Osteocyte (in vitro differentiated cells): ENCODE measurements around the gene MLANA. TPM values are rescaled to one million over a fixed set of nuclear protein-coding genes. Genes with fewer than 3 reads are reported as not detected.

Experiments used
- DNase-seq: peaks from one replicate; pipeline ENCODE4 v3.0.0; 2021; ENCODE audit warnings: mixed read lengths; ENCODE audit not compliant: unreplicated experiment; ENCODE audit errors: extremely low spot score
- H3K27ac Mint-ChIP-seq: one replicate; pipeline ENCODE4 v1.8.0; 2021; ENCODE audit warnings: mild to moderate bottlenecking, mixed read lengths; ENCODE audit not compliant: unreplicated experiment
- H3K27me3 Mint-ChIP-seq: one replicate; pipeline ENCODE4 v1.8.0; 2021; ENCODE audit warnings: mixed read lengths; ENCODE audit not compliant: unreplicated experiment
- H3K36me3 Mint-ChIP-seq: one replicate; pipeline ENCODE4 v1.8.0; 2021; ENCODE audit warnings: mixed read lengths; ENCODE audit not compliant: unreplicated experiment
- H3K4me1 Mint-ChIP-seq: one replicate; pipeline ENCODE4 v1.8.0; 2021; ENCODE audit warnings: mixed read lengths; ENCODE audit not compliant: unreplicated experiment
- H3K4me3 Mint-ChIP-seq: one replicate; pipeline ENCODE4 v1.8.0; 2021; ENCODE audit warnings: mild to moderate bottlenecking, moderate library complexity, mixed read lengths; ENCODE audit not compliant: unreplicated experiment
- H3K9me3 Mint-ChIP-seq: one replicate; pipeline ENCODE4 v1.8.0; 2021; ENCODE audit warnings: mixed read lengths; ENCODE audit not compliant: unreplicated experiment
- total RNA-seq: library from RNA; stranded (reverse); gene quantifications from 2 replicates; pipeline ENCODE4 v1.2.1, GENCODE V29; 2021
- TF ChIP-seq, protein P1 (sequence below): fragments of 200-600 bp; sonication (generic); IDR thresholded peaks from 2 replicates; pipeline ENCODE4 v1.5.0; 2021; ENCODE audit warnings: antibody characterized with exemption, mild to moderate bottlenecking, moderate library complexity

Gene MLANA
- total RNA-seq, 1 donor from 2014 or later = not detected

- DNase-seq = no peak
- Mint-ChIP-seq H3K4me3 (no peak overlapping the region), H3K27ac (no peak overlapping the region), H3K36me3 (peaks cover 41% of the 10 kb centered on the region), H3K9me3 (no peaks in the 10 kb centered on the region), H3K4me1 (no peaks in the 10 kb centered on the region), H3K27me3 (no peaks in the 10 kb centered on the region)
- TF ChIP-seq, protein P1, sequence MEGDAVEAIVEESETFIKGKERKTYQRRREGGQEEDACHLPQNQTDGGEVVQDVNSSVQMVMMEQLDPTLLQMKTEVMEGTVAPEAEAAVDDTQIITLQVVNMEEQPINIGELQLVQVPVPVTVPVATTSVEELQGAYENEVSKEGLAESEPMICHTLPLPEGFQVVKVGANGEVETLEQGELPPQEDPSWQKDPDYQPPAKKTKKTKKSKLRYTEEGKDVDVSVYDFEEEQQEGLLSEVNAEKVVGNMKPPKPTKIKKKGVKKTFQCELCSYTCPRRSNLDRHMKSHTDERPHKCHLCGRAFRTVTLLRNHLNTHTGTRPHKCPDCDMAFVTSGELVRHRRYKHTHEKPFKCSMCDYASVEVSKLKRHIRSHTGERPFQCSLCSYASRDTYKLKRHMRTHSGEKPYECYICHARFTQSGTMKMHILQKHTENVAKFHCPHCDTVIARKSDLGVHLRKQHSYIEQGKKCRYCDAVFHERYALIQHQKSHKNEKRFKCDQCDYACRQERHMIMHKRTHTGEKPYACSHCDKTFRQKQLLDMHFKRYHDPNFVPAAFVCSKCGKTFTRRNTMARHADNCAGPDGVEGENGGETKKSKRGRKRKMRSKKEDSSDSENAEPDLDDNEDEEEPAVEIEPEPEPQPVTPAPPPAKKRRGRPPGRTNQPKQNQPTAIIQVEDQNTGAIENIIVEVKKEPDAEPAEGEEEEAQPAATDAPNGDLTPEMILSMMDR = no peak
These were observed 27.8 kb downstream of the MLANA start for GRCh38 chr9:5918460-5918859.

DNA sequence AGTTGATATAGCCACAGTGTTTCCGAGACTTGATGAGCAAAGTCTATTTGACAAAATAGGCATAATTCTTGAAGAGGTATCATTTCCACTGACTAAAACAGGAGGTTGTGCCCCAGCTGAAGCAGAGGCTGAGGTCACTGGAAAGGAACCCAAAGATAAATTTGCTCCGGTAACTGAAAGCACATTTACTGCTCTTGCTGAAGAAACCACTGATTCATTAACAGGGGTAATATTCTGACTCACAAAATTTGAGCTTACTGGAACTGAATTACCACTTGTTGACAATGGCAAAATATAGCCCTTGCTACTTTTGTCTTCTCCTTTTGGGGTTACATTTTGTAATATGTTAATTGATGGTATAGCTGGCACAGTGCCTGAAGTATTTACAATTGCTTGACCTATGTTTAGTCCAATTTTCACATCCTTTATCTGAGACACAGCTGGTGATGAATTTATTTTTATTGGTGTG, 30.2 kb downstream of the MLANA start:
- no peaks in the 10 kb centered on the region for H3K27me3 Mint-ChIP-seq
- H3K4me1 Mint-ChIP-seq = no peaks in the 10 kb centered on the region
- TF ChIP-seq, protein P1 = no peak
- no peak overlapping the region for H3K27ac Mint-ChIP-seq
- H3K36me3 Mint-ChIP-seq = peaks cover 55% of the 10 kb centered on the region
- no peak overlapping the region for H3K4me3 Mint-ChIP-seq
- no peak for DNase-seq
- no peaks in the 10 kb centered on the region for H3K9me3 Mint-ChIP-seq

GRCh38 chr9:5922192-5922591, 31.5 kb downstream of the MLANA start:
- TF ChIP-seq, protein P1 = no peak
- Mint-ChIP-seq H3K4me1 (no peaks in the 10 kb centered on the region), H3K4me3 (no peak overlapping the region), H3K27ac (no peak overlapping the region), H3K27me3 (no peaks in the 10 kb centered on the region), H3K9me3 (no peaks in the 10 kb centered on the region), H3K36me3 (peaks cover 55% of the 10 kb centered on the region)
- DNase-seq = no peak

GRCh38 chr9:5931657-5932056, 41.0 kb downstream of the MLANA start:
- H3K4me1 Mint-ChIP-seq = no peaks in the 10 kb centered on the region
- H3K27me3 Mint-ChIP-seq = no peaks in the 10 kb centered on the region
- peaks cover 8% of the 10 kb centered on the region for H3K36me3 Mint-ChIP-seq
- H3K27ac Mint-ChIP-seq = no peak overlapping the region
- TF ChIP-seq, protein P1 = no peak
- H3K4me3 Mint-ChIP-seq = no peak overlapping the region
- no peaks in the 10 kb centered on the region for H3K9me3 Mint-ChIP-seq
- DNase-seq = no peak

DNA sequence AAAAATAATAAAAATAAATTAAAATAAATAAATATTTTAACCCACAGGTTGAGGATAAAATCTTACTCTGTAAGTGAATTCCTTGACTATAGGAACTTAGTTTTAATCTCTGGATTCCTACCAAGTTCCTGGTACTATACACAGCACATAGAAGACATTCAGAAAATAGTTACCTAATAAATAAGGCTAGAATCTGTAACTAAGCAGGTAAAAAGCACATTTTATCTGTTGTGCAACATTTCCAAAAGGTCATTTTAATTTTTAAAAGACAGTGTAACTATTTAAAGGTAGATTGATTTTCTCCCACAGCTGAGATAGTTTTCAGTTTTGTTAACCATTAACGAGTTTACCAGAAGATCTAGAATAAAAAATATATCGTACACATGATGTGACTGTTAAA, 47.8 kb downstream of the MLANA start:
- no peak overlapping the region for H3K27ac Mint-ChIP-seq
- no peak overlapping the region for H3K4me3 Mint-ChIP-seq
- no peaks in the 10 kb centered on the region for H3K4me1 Mint-ChIP-seq
- no peaks in the 10 kb centered on the region for H3K27me3 Mint-ChIP-seq
- H3K9me3 Mint-ChIP-seq = no peaks in the 10 kb centered on the region
- H3K36me3 Mint-ChIP-seq = peaks cover 4% of the 10 kb centered on the region
- TF ChIP-seq, protein P1 = no peak
- DNase-seq = no peak
